SK-N-SH (cell line): ENCODE results near the gene PTGIR. TPM values are rescaled to one million over a fixed set of nuclear protein-coding genes. Genes with fewer than 3 reads are reported as not detected.

Experiments
- CTCF ChIA-PET: fragments of 300-600, 350-600 bp; formaldehyde crosslinking; extraction: SDS; loops from one replicate; lab custom pipeline; 2021; lab: Yijun Ruan, JAX
- POLR2A ChIA-PET: fragments of 350-600 bp; sonication (Branson Sonifier 250); formaldehyde crosslinking; extraction: SDS; loops from one replicate; lab custom pipeline; 2020; ENCODE audit warnings: antibody characterized with exemption, inconsistent platforms; lab: Yijun Ruan, JAX
- DNase-seq: peaks from one replicate; pipeline ENCODE4 v3.0.0; 2012
- H2AFZ ChIP-seq: fragments of 200-600 bp; sonication (generic); 2 replicates; pipeline ENCODE4 v1.8.1; 2016; ENCODE audit warnings: antibody characterized with exemption, mild to moderate bottlenecking, low read depth
- H3F3A ChIP-seq: fragments of 200-600 bp; sonication (generic); replicated peaks from 2 replicates; pipeline ENCODE3; 2016; ENCODE audit warnings: antibody characterized with exemption, mild to moderate bottlenecking; ENCODE audit not compliant: insufficient read depth
- H3K27ac ChIP-seq, 2 experiments: fragments of 200-500 bp in 1 of 2; fragments of 200-600 bp in 1 of 2; sonication (Bioruptor generic) in 1 of 2; sonication (generic), shearing (Covaris generic) in 1 of 2; 2 replicates each; pipeline versions ENCODE4 v1.5.1 to v1.6.1; 2014 to 2016; ENCODE audit warnings: low read depth in 2 of 2, inconsistent platforms in 1 of 2, low read length in 1 of 2, mild to moderate bottlenecking in 1 of 2, mixed read lengths in 1 of 2
- H3K27me3 ChIP-seq: fragments of 200-600 bp; sonication (generic), shearing (Covaris generic); 2 replicates; pipeline ENCODE4 v1.6.1; 2016; ENCODE audit warnings: mixed run types; ENCODE audit not compliant: insufficient read depth
- H3K36me3 ChIP-seq, 2 experiments: fragments of 200-500 bp in 1 of 2; fragments of 200-600 bp in 1 of 2; sonication (Bioruptor generic) in 1 of 2; sonication (generic) in 1 of 2; replicated peaks in 1 of 2; 2 replicates each; pipeline versions ENCODE3 to v1.5.1; 2014 to 2016; ENCODE audit warnings: low read length in 1 of 2, mild to moderate bottlenecking in 1 of 2; ENCODE audit not compliant: insufficient read depth in 2 of 2, control insufficient read depth in 1 of 2
- H3K4me1 ChIP-seq, 2 experiments: fragments of 200-500 bp in 1 of 2; fragments of 200-600 bp in 1 of 2; sonication (Bioruptor generic) in 1 of 2; sonication (generic), shearing (Covaris generic) in 1 of 2; 2 replicates each; pipeline versions ENCODE4 v1.5.1 to v1.6.1; 2014 to 2016; ENCODE audit warnings: low read depth in 1 of 2, low read length in 1 of 2, mixed run types in 1 of 2; ENCODE audit not compliant: insufficient read depth in 2 of 2, control insufficient read depth in 1 of 2
- H3K4me2 ChIP-seq: fragments of 200-600 bp; sonication (generic), shearing (Covaris generic); 2 replicates; pipeline ENCODE4 v1.6.1; 2017; ENCODE audit warnings: mixed run types
- H3K4me3 ChIP-seq, 2 experiments: fragments of 200-500 bp in 1 of 2; fragments of 200-600 bp in 1 of 2; sonication (Bioruptor generic) in 1 of 2; sonication (generic), shearing (Covaris generic) in 1 of 2; 2 replicates each; pipeline versions ENCODE4 v1.5.1 to v1.8.1; 2014 to 2016; ENCODE audit warnings: low read depth in 2 of 2, inconsistent platforms in 1 of 2, low read length in 1 of 2, mild to moderate bottlenecking in 1 of 2, mixed read lengths in 1 of 2, moderate library complexity in 1 of 2
- H3K79me2 ChIP-seq: fragments of 200-600 bp; sonication (generic); 2 replicates; pipeline ENCODE4 v1.8.1; 2017; ENCODE audit warnings: mild to moderate bottlenecking; ENCODE audit not compliant: insufficient read depth
- H3K9ac ChIP-seq: fragments of 200-600 bp; sonication (generic); 2 replicates; pipeline ENCODE4 v1.6.1; 2017; ENCODE audit warnings: mixed run types
- H3K9me2 ChIP-seq: fragments of 200-600 bp; sonication (generic); 2 replicates; pipeline ENCODE4 v1.6.1; 2017; ENCODE audit warnings: mixed run types
- H3K9me3 ChIP-seq: fragments of 200-600 bp; sonication (generic); 2 replicates; pipeline ENCODE4 v1.6.1; 2017; ENCODE audit warnings: mixed run types, mild to moderate bottlenecking, moderate library complexity
- H4K20me1 ChIP-seq: fragments of 200-600 bp; sonication (generic); 2 replicates; pipeline ENCODE4 v1.6.1; 2017; ENCODE audit warnings: mild to moderate bottlenecking, mixed run types; ENCODE audit not compliant: insufficient read depth
- CHD2 ChIP-seq: fragments of 150-350 bp; IDR thresholded peaks from 2 replicates; pipeline ENCODE4 v1.6.1; 2018; ENCODE audit warnings: low read length; ENCODE audit not compliant: partially characterized antibody
- CTCF ChIP-seq: fragments of 200-600 bp; sonication (generic); IDR thresholded peaks from 2 replicates; pipeline ENCODE4 v1.6.1; 2017; ENCODE audit warnings: antibody characterized with exemption, mild to moderate bottlenecking, moderate library complexity
- EP300 ChIP-seq, 2 experiments: IDR thresholded peaks; 2 replicates each; pipeline versions ENCODE4 v1.4.0 to v1.6.1; 2012; ENCODE audit warnings: borderline replicate concordance in 1 of 2, low read depth in 1 of 2, low read length in 1 of 2
- EZH2phosphoT487 ChIP-seq: fragments of 200-600 bp; sonication (generic); IDR thresholded peaks from 2 replicates; pipeline ENCODE4 v1.6.1; 2017; ENCODE audit warnings: low read depth, mixed run types, mild to moderate bottlenecking, antibody characterized with exemption, moderate library complexity, borderline replicate concordance
- FOXM1 ChIP-seq: IDR thresholded peaks from 2 replicates; pipeline ENCODE4 v1.4.0; 2012; ENCODE audit warnings: low read depth, mild to moderate bottlenecking
- GATA2 ChIP-seq: sonication (generic); formaldehyde crosslinking; IDR thresholded peaks from 2 replicates; pipeline ENCODE4 v1.5.0; 2020; ENCODE audit warnings: mild to moderate bottlenecking, missing genetic modification reagents
- MXI1 ChIP-seq: IDR thresholded peaks from 2 replicates; pipeline ENCODE4 v1.6.1; 2012; ENCODE audit warnings: mild to moderate bottlenecking, low read depth, low read length, improper control_type of control experiment
- NFIC ChIP-seq: IDR thresholded peaks from 2 replicates; pipeline ENCODE4 v1.4.0; 2012; ENCODE audit warnings: borderline replicate concordance
- POLR2AphosphoS5 ChIP-seq: IDR thresholded peaks from 2 replicates; pipeline ENCODE4 v1.6.1; 2012; ENCODE audit warnings: low read depth, low read length
- RCOR1 ChIP-seq: fragments of 150-350 bp; IDR thresholded peaks from 2 replicates; pipeline ENCODE4 v1.6.1; 2017; ENCODE audit warnings: antibody characterized with exemption, low read length
- RFX5 ChIP-seq: IDR thresholded peaks from 2 replicates; pipeline ENCODE4 v1.6.1; 2012; ENCODE audit warnings: mild to moderate bottlenecking, improper control_type of control experiment, low read length
- RXRA ChIP-seq: IDR thresholded peaks from 2 replicates; pipeline ENCODE4 v1.4.0; 2012; ENCODE audit warnings: low read depth, mild to moderate bottlenecking, borderline replicate concordance
- SMC3 ChIP-seq: IDR thresholded peaks from 2 replicates; pipeline ENCODE4 v1.6.1; 2012; ENCODE audit warnings: low read depth, low read length, improper control_type of control experiment
- TCF12 ChIP-seq: IDR thresholded peaks from 2 replicates; pipeline ENCODE4 v1.4.0; 2012
- USF2 ChIP-seq: fragments of 150-350 bp; IDR thresholded peaks from 2 replicates; pipeline ENCODE4 v1.6.1; 2017; ENCODE audit warnings: antibody characterized with exemption, low read length, low read depth, borderline replicate concordance
- ZBTB33 ChIP-seq: IDR thresholded peaks from 2 replicates; pipeline ENCODE4 v1.4.0; 2012; ENCODE audit warnings: low read depth, borderline replicate concordance
- WGBS: methylation state at CpG from one replicate; pipeline ENCODE4 v1.1.6; 2017; ENCODE audit warnings: low lambda C conversion rate; 5-methylcytosine and 5-hydroxymethylcytosine counted together
- polyA plus RNA-seq, 3 experiments: library from polyadenylated mRNA; depleted of rRNA; stranded (reverse); fragments of >200 nt; gene quantifications; 2 replicates each; pipeline ENCODE4 v1.2.3, GENCODE V29; 2012
- TF ChIP-seq, protein P1 (sequence below): IDR thresholded peaks from 2 replicates; pipeline ENCODE4; 2012
- TF ChIP-seq, protein P2 (sequence below): IDR thresholded peaks from 2 replicates; pipeline ENCODE4 v1.4.0; 2012; ENCODE audit warnings: low read depth
- TF ChIP-seq, protein P3 (sequence below): fragments of 150-350 bp; IDR thresholded peaks from 2 replicates; pipeline ENCODE4 v1.6.1; 2016; ENCODE audit warnings: mild to moderate bottlenecking, low read depth, low read length

Gene PTGIR
- polyA plus RNA-seq, 1 of the 3 experiments (the other 2 are of a cell fraction) = 2.5 TPM

GRCh38 chr19:46613525-46613924, 11.4 kb downstream of the PTGIR start:
- ChIA-PET POLR2A (interaction anchor here (0.6 to 1.8 kb wide), 8 partner anchors 9 to 50 kb away, joined by 3 to 10 read pairs (median 4); partner anchors contain the start of genes DACT3 and GNG8), CTCF (interaction anchor here (0.6 to 23.7 kb wide), 30 partner anchors 10 to 870 kb away, joined by 3 to 471 read pairs (median 4); partner anchors contain the start of genes CALM3, DACT3, FKRP and KPTN)
- no peak for DNase-seq
- Histone ChIP-seq H3K4me1 (peaks cover 0 to 22% of the 10 kb centered on the region in 2 experiments; a peak in 2 of 4 replicates), H3K36me3 (peaks cover 7 to 23% of the 10 kb centered on the region in 2 experiments), H2AFZ (no peak overlapping the region), H3K4me2 (no peak overlapping the region), H3K9ac (no peak overlapping the region), H3K9me3 (no peaks in the 10 kb centered on the region), H3K27ac (no peak overlapping the region), H4K20me1 (no peaks in the 10 kb centered on the region), H3K79me2 (no peaks in the 10 kb centered on the region), H3F3A (peaks cover 7% of the 10 kb centered on the region), H3K4me3 (no peak overlapping the region), H3K9me2 (no peaks in the 10 kb centered on the region), H3K27me3 (no peaks in the 10 kb centered on the region)
- TF ChIP-seq GATA2 (no peak), RFX5 (no peak)
- WGBS = 86% methylated on average over 14 of the region's 22 CpGs

DNA sequence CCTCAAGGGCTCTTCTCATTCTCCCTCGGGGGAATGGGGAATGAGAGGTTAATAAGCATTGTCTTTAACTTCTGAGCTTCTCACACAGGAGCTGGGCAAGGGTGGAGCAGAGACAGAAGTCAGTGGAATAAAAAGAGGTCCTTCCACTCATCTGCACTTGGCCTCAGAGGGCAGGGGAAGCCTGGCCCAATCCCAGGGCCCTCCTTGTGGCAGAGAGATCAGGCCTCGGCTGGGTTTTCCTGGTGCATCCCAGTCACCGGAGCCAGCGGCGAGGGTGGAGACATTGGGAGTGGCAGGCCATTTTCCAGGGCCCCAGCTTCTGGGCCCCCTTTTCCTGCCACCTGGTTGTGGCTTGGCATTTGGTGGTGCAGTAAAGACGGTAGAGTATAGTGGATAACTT, 13.1 kb downstream of the PTGIR start:
- DNase-seq = peak; percentile 4
- no peak overlapping the region; a peak in 1 of 4 replicates for H3K27ac ChIP-seq
- 98% methylated on average over 5 of the region's 6 CpGs for WGBS
- no peak overlapping the region for H3K4me2 ChIP-seq
- no peaks in the 10 kb centered on the region for H3K9me3 ChIP-seq
- peaks cover 12 to 39% of the 10 kb centered on the region in 2 experiments for H3K36me3 ChIP-seq
- no peaks in the 10 kb centered on the region for H3K9me2 ChIP-seq
- H4K20me1 ChIP-seq = no peaks in the 10 kb centered on the region; the same call in 1 of the 2 replicates
- H2AFZ ChIP-seq = no peak overlapping the region
- peaks cover 0 to 16% of the 10 kb centered on the region in 2 experiments; a peak in 2 of 4 replicates for H3K4me1 ChIP-seq
- H3K27me3 ChIP-seq = no peaks in the 10 kb centered on the region
- peaks cover 7% of the 10 kb centered on the region for H3F3A ChIP-seq
- no peak overlapping the region for H3K9ac ChIP-seq
- no peak overlapping the region for H3K4me3 ChIP-seq
- ChIA-PET POLR2A (interaction anchor here (1.0 to 2.0 kb wide), 4 partner anchors 9 to 104 kb away, joined by 3 to 7 read pairs (median 5); partner anchors contain the start of gene CALM3), CTCF (interaction anchor here (0.7 to 23.7 kb wide), 8 partner anchors 9 to 142 kb away, joined by 3 to 471 read pairs (median 4); partner anchors contain the start of genes CALM3 and DACT3)
- peaks cover 1% of the 10 kb centered on the region; the same call in 1 of the 2 replicates for H3K79me2 ChIP-seq
- TF ChIP-seq, protein P1, sequence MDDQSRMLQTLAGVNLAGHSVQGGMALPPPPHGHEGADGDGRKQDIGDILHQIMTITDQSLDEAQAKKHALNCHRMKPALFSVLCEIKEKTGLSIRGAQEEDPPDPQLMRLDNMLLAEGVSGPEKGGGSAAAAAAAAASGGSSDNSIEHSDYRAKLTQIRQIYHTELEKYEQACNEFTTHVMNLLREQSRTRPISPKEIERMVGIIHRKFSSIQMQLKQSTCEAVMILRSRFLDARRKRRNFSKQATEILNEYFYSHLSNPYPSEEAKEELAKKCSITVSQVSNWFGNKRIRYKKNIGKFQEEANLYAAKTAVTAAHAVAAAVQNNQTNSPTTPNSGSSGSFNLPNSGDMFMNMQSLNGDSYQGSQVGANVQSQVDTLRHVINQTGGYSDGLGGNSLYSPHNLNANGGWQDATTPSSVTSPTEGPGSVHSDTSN = no peak
- TF ChIP-seq EP300 (IDR thresholded peaks at IDR 0.05; ENCODE audit: borderline replicate concordance in 1 of 2, low read depth in 1 of 2, low read length in 1 of 2) (no peak), CTCF (no peak), SMC3 (no peak), NFIC (no peak), CHD2 (no peak), ZBTB33 (no peak), RCOR1 (no peak), GATA2 (no peak), RFX5 (no peak), RXRA (no peak), USF2 (no peak), FOXM1 (no peak), TCF12 (no peak), MXI1 (no peak), POLR2AphosphoS5 (no peak; the same call in 1 of the 2 replicates), EZH2phosphoT487 (no peak)
- TF ChIP-seq, protein P2, sequence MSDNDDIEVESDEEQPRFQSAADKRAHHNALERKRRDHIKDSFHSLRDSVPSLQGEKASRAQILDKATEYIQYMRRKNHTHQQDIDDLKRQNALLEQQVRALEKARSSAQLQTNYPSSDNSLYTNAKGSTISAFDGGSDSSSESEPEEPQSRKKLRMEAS = no peak
- TF ChIP-seq, protein P3, sequence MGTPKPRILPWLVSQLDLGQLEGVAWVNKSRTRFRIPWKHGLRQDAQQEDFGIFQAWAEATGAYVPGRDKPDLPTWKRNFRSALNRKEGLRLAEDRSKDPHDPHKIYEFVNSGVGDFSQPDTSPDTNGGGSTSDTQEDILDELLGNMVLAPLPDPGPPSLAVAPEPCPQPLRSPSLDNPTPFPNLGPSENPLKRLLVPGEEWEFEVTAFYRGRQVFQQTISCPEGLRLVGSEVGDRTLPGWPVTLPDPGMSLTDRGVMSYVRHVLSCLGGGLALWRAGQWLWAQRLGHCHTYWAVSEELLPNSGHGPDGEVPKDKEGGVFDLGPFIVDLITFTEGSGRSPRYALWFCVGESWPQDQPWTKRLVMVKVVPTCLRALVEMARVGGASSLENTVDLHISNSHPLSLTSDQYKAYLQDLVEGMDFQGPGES = no peak
